Measurements from ENCODE around the gene SUCLG1.
"Not testable (repeated sequence)": the region's sequence is repeated elsewhere in the genome, so short reads cannot be mapped to it uniquely, and the experiment has no call there.

GRCh38 chr2:84402111-84402510 is 57.0 kb downstream of the SUCLG1 start:
- not testable (repeated sequence) for TF ChIP-seq CTCF, POLR2A, POLR2AphosphoS5, EP300 (IDR thresholded peaks at IDR 0.05)

Measured in gastroesophageal sphincter (tissue), 3 donors.